Gastrocnemius medialis (tissue), 4 donors: ENCODE measurements around the gene SPTSSB. TPM values are rescaled to one million over a fixed set of nuclear protein-coding genes. Genes with fewer than 3 reads are reported as not detected.

Experiments used
- ATAC-seq, 2 donors: fragments of 150-250 bp; one replicate each; pipeline ENCODE4 v1.9.1; 2016
- DNase-seq, 2 donors: peaks; one replicate each; pipeline ENCODE4 v3.0.0-alpha.2; 2019
- H3K27ac ChIP-seq, 4 donors: fragments of 200-600 bp; sonication (generic); 1 replicate in 1 of 4; 2 replicates in 3 of 4; pipeline ENCODE4 v1.5.1; 2016 to 2018; ENCODE audit warnings: mild to moderate bottlenecking in 2 of 4, moderate library complexity in 1 of 4
- H3K27me3 ChIP-seq, 3 donors: fragments of 200-600 bp; sonication (generic) in 2 of 3; 1 replicate in 1 of 3; 2 replicates in 2 of 3; pipeline versions ENCODE4 v1.5.1 to v1.6.0; 2016 to 2019; ENCODE audit warnings: mild to moderate bottlenecking in 1 of 3, moderate library complexity in 1 of 3
- H3K36me3 ChIP-seq, 2 donors: fragments of 200-600 bp; sonication (generic) in 1 of 2; one replicate each; pipeline ENCODE4 v1.5.1; 2017 to 2018
- H3K4me1 ChIP-seq, 2 donors: fragments of 200-600 bp; sonication (generic) in 1 of 2; one replicate each; pipeline ENCODE4 v1.5.1; 2016 to 2017; ENCODE audit warnings: mild to moderate bottlenecking in 2 of 2
- H3K4me3 ChIP-seq, 4 donors: fragments of 200-600 bp; sonication (generic) in 3 of 4; 1 replicate in 1 of 4; 2 replicates in 3 of 4; pipeline ENCODE4 v1.5.1; 2016 to 2019; ENCODE audit warnings: mild to moderate bottlenecking in 2 of 4
- H3K9me3 ChIP-seq, 3 donors: fragments of 200-600 bp; sonication (generic) in 2 of 3; 1 replicate in 1 of 3; 2 replicates in 2 of 3; pipeline ENCODE4 v1.5.1; 2016 to 2019
- CTCF ChIP-seq, 5 experiments: fragments of 450-650 bp in 3 of 5; fragments of 200-600 bp in 2 of 5; sonication (generic) in 2 of 5; IDR thresholded peaks in 4 of 5; conservative IDR thresholded peaks in 1 of 5; 1 replicate in 4 of 5; 2 replicates in 1 of 5; pipeline ENCODE4 v1.5.1; 2016 to 2019; ENCODE audit warnings: antibody characterized with exemption in 5 of 5, mild to moderate bottlenecking in 3 of 5, moderate library complexity in 3 of 5
- POLR2A ChIP-seq, 2 donors: fragments of 450-650 bp; IDR thresholded peaks; one replicate each; pipeline ENCODE4 v1.6.1; 2017; ENCODE audit warnings: antibody characterized with exemption in 2 of 2, mild to moderate bottlenecking in 2 of 2, moderate library complexity in 2 of 2
- in situ Hi-C, 4 donors: fragments of 200-750 bp; cut with MboI; loops; one replicate each; pipeline versions ENCODE4 v1.15.0 to v1.8.0; 2017; ENCODE audit warnings: low sequenced_read_pairs in 4 of 4
- intact Hi-C: fragments of 100-400 bp; cut with DNase I; formaldehyde crosslinking; loops from one replicate; pipeline ENCODE4 v1.15.1; 2023; ENCODE audit warnings: low total_unique reads
- total RNA-seq, 4 donors: library from RNA; depleted of rRNA; stranded (reverse); fragments of >200 nt; gene quantifications; one replicate each; pipeline versions ENCODE4 v1.1.0 to v1.2.3, GENCODE V29; 2016

Gene SPTSSB
- total RNA-seq, 4 donors from 2014 or later = not detected

- Histone ChIP-seq H3K9me3 (no peaks in the 10 kb centered on the region), H3K36me3 (no peaks in the 10 kb centered on the region), H3K4me1 (no peaks in the 10 kb centered on the region), H3K4me3 (no peak overlapping the region), H3K27ac (no peak overlapping the region), H3K27me3 (no peaks in the 10 kb centered on the region)
- DNase-seq = no peak
- intact Hi-C loops = no loop called here
- no peak for TF ChIP-seq POLR2A (IDR thresholded peaks at IDR 0.05)
- no peak for TF ChIP-seq CTCF (IDR thresholded peaks at IDR 0.05 in 4 of 5, conservative IDR thresholded peaks at IDR 0.05 in 1 of 5)
- ATAC-seq = no peak
- in situ Hi-C loops = loop anchor here (25.0 kb wide), 3 partner anchors 468 to 718 kb away; partner anchors contain the start of gene ARL14 (in 2 of the 4)
Observed at GRCh38 chr3:161405087-161405486, 33.8 kb upstream of the SPTSSB start.

- in situ Hi-C loops (loop anchor here (25.0 kb wide), 3 partner anchors 466 to 716 kb away; partner anchors contain the start of gene ARL14 (in 2 of the 4)), intact Hi-C loops (no loop called here)
- no peaks in the 10 kb centered on the region for H3K4me1 ChIP-seq
- no peak for ATAC-seq
- TF ChIP-seq POLR2A (IDR thresholded peaks at IDR 0.05) (no peak), CTCF (IDR thresholded peaks at IDR 0.05 in 4 of 5, conservative IDR thresholded peaks at IDR 0.05 in 1 of 5) (no peak)
- no peak overlapping the region for H3K4me3 ChIP-seq
- no peaks in the 10 kb centered on the region for H3K36me3 ChIP-seq
- H3K27me3 ChIP-seq = no peaks in the 10 kb centered on the region
- DNase-seq = no peak
- no peaks in the 10 kb centered on the region for H3K9me3 ChIP-seq
- H3K27ac ChIP-seq = no peak overlapping the region
Observed at GRCh38 chr3:161403251-161403650, 31.9 kb upstream of the SPTSSB start.

GRCh38 chr3:161401389-161401788 is 30.1 kb upstream of the SPTSSB start:
- no peak for TF ChIP-seq CTCF (IDR thresholded peaks at IDR 0.05 in 4 of 5, conservative IDR thresholded peaks at IDR 0.05 in 1 of 5)
- no peak for TF ChIP-seq POLR2A (IDR thresholded peaks at IDR 0.05)
- H3K27me3 ChIP-seq = no peaks in the 10 kb centered on the region
- H3K4me3 ChIP-seq = no peak overlapping the region
- ATAC-seq (no peak), DNase-seq (no peak)
- no peak overlapping the region for H3K27ac ChIP-seq
- intact Hi-C loops = no loop called here
- H3K9me3 ChIP-seq = no peaks in the 10 kb centered on the region
- H3K4me1 ChIP-seq = no peaks in the 10 kb centered on the region
- in situ Hi-C loops = loop anchor here (25.0 kb wide), 3 partner anchors 464 to 714 kb away; partner anchors contain the start of gene ARL14 (in 2 of the 4)
- H3K36me3 ChIP-seq = no peaks in the 10 kb centered on the region

GRCh38 chr3:161400650-161401049 is 29.3 kb upstream of the SPTSSB start:
- ATAC-seq (no peak), DNase-seq (no peak)
- in situ Hi-C loops = loop anchor here (25.0 kb wide), 3 partner anchors 463 to 713 kb away; partner anchors contain the start of gene ARL14 (in 2 of the 4)

More at GRCh38 chr3:161400650-161401049, 29.3 kb upstream of the SPTSSB start:
- H3K4me3 ChIP-seq = no peak overlapping the region
- intact Hi-C loops = no loop called here
- H3K36me3 ChIP-seq = no peaks in the 10 kb centered on the region
- no peak overlapping the region for H3K27ac ChIP-seq
- no peaks in the 10 kb centered on the region for H3K27me3 ChIP-seq
- TF ChIP-seq POLR2A (IDR thresholded peaks at IDR 0.05) = no peak
- no peak for TF ChIP-seq CTCF (IDR thresholded peaks at IDR 0.05 in 4 of 5, conservative IDR thresholded peaks at IDR 0.05 in 1 of 5)
- H3K9me3 ChIP-seq = no peaks in the 10 kb centered on the region
- H3K4me1 ChIP-seq = no peaks in the 10 kb centered on the region
